Lower lobe of right lung (tissue), 2 donors: ENCODE data around the gene TANGO6. TPM values are rescaled to one million over a fixed set of nuclear protein-coding genes. Genes with fewer than 3 reads are reported as not detected.

Source experiments
- ATAC-seq, 2 donors: fragments of 200-7000 bp; cut with Tn5 transposase; one replicate each; pipeline ENCODE4 v1.9.1; 2020 to 2022; ENCODE audit warnings: mild to moderate bottlenecking in 2 of 2, moderate library complexity in 2 of 2
- DNase-seq: peaks from one replicate; pipeline ENCODE4 v3.0.0-alpha.2; 2020
- H3K27ac ChIP-seq: fragments of 200-600 bp; one replicate; pipeline ENCODE4 v1.8.0; 2022
- H3K27me3 ChIP-seq: fragments of 200-600 bp; one replicate; pipeline ENCODE4 v1.8.0; 2022; ENCODE audit warnings: low read depth
- H3K36me3 ChIP-seq: fragments of 200-600 bp; one replicate; pipeline ENCODE4 v1.8.0; 2022; ENCODE audit warnings: mild to moderate bottlenecking
- H3K4me1 ChIP-seq: fragments of 200-600 bp; one replicate; pipeline ENCODE4 v1.8.0; 2022
- H3K4me3 ChIP-seq: fragments of 200-600 bp; one replicate; pipeline ENCODE4 v1.8.0; 2022; ENCODE audit warnings: mild to moderate bottlenecking
- H3K9me3 ChIP-seq: fragments of 200-600 bp; one replicate; pipeline ENCODE4 v1.8.0; 2022
- intact Hi-C: fragments of 100-400 bp; cut with DNase I; formaldehyde crosslinking; loops from one replicate; pipeline ENCODE4 v1.11.0; 2022
- total RNA-seq: library from RNA; stranded (reverse); fragmentation: NEBNext Ultra II Directional; extraction: Animal tissue kit (Norgen Biotek cat#: 25700); gene quantifications from one replicate; pipeline ENCODE4 v1.2.1, GENCODE V29; 2021
- TF ChIP-seq, protein P1 (sequence below): fragments of 200-600 bp; IDR thresholded peaks from one replicate; pipeline ENCODE4 v1.8.0; 2022; ENCODE audit warnings: antibody characterized with exemption, mild to moderate bottlenecking
- donor health status: DM: no; HTN: yes; CAD: no; lungs with severe emphysema.

TANGO6 gene
- total RNA-seq, 1 donor from 2014 or later = 20.4 TPM

GRCh38 chr16:69012906-69013305 is 169.6 kb downstream of the TANGO6 start:
- TF ChIP-seq, protein P1, sequence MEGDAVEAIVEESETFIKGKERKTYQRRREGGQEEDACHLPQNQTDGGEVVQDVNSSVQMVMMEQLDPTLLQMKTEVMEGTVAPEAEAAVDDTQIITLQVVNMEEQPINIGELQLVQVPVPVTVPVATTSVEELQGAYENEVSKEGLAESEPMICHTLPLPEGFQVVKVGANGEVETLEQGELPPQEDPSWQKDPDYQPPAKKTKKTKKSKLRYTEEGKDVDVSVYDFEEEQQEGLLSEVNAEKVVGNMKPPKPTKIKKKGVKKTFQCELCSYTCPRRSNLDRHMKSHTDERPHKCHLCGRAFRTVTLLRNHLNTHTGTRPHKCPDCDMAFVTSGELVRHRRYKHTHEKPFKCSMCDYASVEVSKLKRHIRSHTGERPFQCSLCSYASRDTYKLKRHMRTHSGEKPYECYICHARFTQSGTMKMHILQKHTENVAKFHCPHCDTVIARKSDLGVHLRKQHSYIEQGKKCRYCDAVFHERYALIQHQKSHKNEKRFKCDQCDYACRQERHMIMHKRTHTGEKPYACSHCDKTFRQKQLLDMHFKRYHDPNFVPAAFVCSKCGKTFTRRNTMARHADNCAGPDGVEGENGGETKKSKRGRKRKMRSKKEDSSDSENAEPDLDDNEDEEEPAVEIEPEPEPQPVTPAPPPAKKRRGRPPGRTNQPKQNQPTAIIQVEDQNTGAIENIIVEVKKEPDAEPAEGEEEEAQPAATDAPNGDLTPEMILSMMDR = no peak
- Histone ChIP-seq H3K27me3 (no peaks in the 10 kb centered on the region), H3K27ac (no peak overlapping the region), H3K4me1 (no peaks in the 10 kb centered on the region), H3K36me3 (no peaks in the 10 kb centered on the region), H3K4me3 (no peak overlapping the region), H3K9me3 (no peaks in the 10 kb centered on the region)
- intact Hi-C loops = no loop called here
- DNase-seq (no peak), ATAC-seq (no peak)

- H3K27ac ChIP-seq = no peak overlapping the region
- DNase-seq = no peak
- no peaks in the 10 kb centered on the region for H3K36me3 ChIP-seq
- H3K4me3 ChIP-seq = no peak overlapping the region
- H3K27me3 ChIP-seq = no peaks in the 10 kb centered on the region
- no peaks in the 10 kb centered on the region for H3K9me3 ChIP-seq
- no peaks in the 10 kb centered on the region for H3K4me1 ChIP-seq
- ATAC-seq = no peak
- TF ChIP-seq, protein P1 = no peak
- intact Hi-C loops = no loop called here
Observed at GRCh38 chr16:69013991-69014390, 170.7 kb downstream of the TANGO6 start.

DNA sequence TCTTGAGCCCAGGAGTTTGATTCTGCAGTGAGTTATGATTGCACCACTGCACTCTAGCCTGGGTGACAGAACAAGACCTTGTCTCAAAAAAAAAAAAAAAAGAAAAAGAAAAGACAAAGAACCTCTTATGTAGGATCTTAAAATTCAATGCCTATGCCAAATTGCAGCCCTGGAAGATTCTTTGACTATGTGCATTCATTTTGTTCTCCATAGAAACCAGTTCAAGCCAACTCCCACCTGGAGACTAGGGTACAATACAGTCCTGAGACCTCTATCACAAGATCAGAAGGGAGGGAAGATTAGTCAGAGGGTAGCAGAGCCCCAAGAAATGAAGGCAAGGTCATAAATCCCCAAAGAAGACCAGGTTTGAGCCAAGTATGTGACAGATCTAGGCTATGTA is 171.5 kb downstream of the TANGO6 start:
- intact Hi-C loops = no loop called here

GRCh38 chr16:69017036-69017783 is 173.9 kb downstream of the TANGO6 start:
- H3K36me3 ChIP-seq = no peaks in the 10 kb centered on the region
- DNase-seq = no peak
- intact Hi-C loops = no loop called here
- no peaks in the 10 kb centered on the region for H3K27me3 ChIP-seq
- ATAC-seq = no peak
- no peak overlapping the region for H3K4me3 ChIP-seq
- TF ChIP-seq, protein P1 = no peak
- H3K9me3 ChIP-seq = no peaks in the 10 kb centered on the region
- no peak overlapping the region for H3K27ac ChIP-seq
- H3K4me1 ChIP-seq = no peaks in the 10 kb centered on the region

More for the DNA sequence above, 171.5 kb downstream of the TANGO6 start:
- TF ChIP-seq, protein P1 = no peak
- Histone ChIP-seq H3K9me3 (no peaks in the 10 kb centered on the region), H3K4me3 (no peak overlapping the region), H3K36me3 (no peaks in the 10 kb centered on the region), H3K27ac (no peak overlapping the region), H3K27me3 (no peaks in the 10 kb centered on the region), H3K4me1 (no peaks in the 10 kb centered on the region)
- ATAC-seq = no peak
- no peak for DNase-seq

GRCh38 chr16:69019811-69020210 is 176.5 kb downstream of the TANGO6 start:
- Histone ChIP-seq H3K27me3 (no peaks in the 10 kb centered on the region), H3K27ac (no peak overlapping the region), H3K4me1 (no peaks in the 10 kb centered on the region), H3K36me3 (peaks cover 16% of the 10 kb centered on the region), H3K9me3 (no peaks in the 10 kb centered on the region), H3K4me3 (no peak overlapping the region)
- ATAC-seq (no peak), DNase-seq (no peak)
- intact Hi-C loops = no loop called here
- TF ChIP-seq, protein P1 = no peak
